NCI-H1694 treated with DMSO at 0.1 percent for 48 hours (cell line): ENCODE data around the gene INPP5D.
"Not testable (repeated sequence)": the region's sequence is repeated elsewhere in the genome, so short reads cannot be mapped to it uniquely, and the experiment has no call there.

Source experiments
- DNase-seq: peaks from one replicate; lab custom pipeline; 2025; lab: John Stamatoyannopoulos, UW

The INPP5D gene

GRCh38 chr2:233032551-233033320 lies 27.4 kb upstream of the INPP5D start, which contains the start of gene NEU2:
Gene NEU2, plus strand, starts transcription at chr2:233032672. Its CDS starts 0 bp downstream, at chr2:233032672.
- DNase-seq = no peak

GRCh38 chr2:233033672-233034071 lies 26.5 kb upstream of the INPP5D start:
- no peak for DNase-seq

DNA sequence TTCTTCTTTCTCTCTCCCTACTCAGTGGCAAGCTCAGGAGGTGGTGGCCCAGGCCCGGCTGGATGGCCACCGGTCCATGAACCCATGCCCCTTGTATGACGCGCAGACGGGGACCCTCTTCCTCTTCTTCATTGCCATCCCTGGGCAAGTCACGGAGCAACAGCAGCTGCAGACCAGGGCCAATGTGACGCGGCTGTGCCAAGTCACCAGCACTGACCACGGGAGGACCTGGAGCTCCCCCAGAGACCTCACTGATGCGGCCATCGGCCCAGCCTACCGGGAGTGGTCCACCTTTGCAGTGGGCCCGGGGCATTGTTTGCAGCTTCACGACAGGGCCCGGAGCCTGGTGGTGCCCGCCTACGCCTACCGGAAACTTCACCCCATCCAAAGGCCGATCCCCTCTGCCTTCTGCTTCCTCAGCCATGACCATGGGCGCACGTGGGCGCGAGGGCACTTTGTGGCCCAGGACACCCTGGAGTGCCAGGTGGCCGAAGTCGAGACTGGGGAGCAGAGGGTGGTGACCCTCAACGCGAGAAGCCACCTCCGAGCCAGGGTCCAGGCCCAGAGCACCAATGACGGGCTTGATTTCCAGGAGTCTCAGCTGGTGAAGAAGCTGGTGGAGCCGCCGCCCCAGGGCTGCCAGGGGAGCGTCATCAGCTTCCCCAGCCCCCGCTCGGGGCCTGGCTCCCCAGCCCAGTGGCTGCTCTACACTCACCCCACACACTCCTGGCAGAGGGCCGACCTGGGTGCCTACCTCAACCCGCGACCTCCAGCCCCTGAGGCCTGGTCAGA lies 25.9 kb upstream of the INPP5D start:
- DNase-seq = no peak

- no peak for DNase-seq
These were observed 24.5 kb upstream of the INPP5D start for GRCh38 chr2:233035426-233036161.

DNA sequence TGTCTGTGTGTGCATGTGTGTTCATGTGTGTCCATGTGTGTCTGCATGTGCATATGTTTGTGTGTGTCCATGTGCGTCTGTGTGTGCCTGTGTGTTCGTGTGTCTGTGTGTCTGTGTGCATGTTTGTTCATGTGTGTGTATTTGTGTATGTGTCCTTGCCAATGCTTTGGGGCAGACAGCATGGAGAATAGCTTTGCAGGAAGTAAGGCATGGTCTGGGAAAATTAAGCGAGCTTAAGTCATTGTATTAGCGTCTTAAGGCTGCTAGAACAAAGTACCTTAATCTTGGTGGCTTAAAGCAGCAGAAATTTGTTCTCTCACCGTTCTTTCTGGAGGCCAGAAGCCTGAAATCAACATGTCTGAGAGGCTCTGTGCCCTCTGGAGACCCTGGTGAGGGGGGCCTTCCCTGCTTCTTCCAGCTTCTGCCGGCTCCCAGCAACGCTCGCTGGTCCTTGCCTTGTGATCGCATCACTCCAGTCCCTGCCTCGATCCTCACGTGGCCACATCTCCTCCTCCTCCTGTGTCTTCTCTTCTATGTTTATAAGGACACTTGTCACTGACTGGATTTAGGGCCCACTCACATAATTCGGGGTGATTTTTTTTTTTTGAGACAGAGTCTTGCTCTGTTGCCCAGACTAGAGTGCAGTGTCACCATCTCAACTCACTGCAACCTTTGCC lies 23.8 kb upstream of the INPP5D start:
- DNase-seq = no peak

- DNase-seq = no peak
These were observed 23.1 kb upstream of the INPP5D start for GRCh38 chr2:233037078-233037477.

GRCh38 chr2:233039212-233039845 lies 20.8 kb upstream of the INPP5D start:
- DNase-seq = no peak

DNA sequence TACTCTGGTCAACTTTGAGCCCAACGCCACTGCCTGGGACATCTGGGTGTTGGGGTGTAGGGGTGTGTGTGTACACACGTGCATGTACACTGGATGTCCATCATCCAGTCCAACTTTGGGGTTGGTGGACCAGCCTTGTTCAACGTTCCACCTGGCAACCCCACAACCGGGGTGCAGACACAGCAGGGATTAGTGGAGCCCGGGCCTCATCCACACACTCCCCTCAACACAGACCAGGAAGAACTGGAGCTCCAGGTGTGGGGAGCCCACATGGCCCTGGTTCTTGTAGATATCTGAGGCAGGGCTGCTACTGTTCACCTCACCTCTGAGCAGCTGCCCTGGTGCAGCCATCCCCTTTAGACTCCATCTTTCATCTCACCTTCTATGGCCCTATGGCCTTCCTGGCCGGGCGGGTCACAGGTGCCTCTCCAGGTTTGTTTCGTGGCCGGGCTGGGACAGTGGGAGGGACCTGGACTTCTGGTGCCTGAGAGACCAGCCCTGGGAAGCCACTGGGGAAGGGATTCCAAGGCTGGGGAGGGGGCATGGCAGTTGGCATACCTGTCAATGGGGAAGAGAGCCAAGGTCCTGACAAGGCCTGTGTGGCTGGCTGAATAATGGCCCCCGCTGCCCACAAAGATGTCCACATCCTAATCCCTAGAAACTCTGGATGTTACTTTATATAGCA lies 20.2 kb upstream of the INPP5D start:
- DNase-seq = no peak

GRCh38 chr2:233040571-233040970 lies 19.6 kb upstream of the INPP5D start:
- DNase-seq = no peak

DNA sequence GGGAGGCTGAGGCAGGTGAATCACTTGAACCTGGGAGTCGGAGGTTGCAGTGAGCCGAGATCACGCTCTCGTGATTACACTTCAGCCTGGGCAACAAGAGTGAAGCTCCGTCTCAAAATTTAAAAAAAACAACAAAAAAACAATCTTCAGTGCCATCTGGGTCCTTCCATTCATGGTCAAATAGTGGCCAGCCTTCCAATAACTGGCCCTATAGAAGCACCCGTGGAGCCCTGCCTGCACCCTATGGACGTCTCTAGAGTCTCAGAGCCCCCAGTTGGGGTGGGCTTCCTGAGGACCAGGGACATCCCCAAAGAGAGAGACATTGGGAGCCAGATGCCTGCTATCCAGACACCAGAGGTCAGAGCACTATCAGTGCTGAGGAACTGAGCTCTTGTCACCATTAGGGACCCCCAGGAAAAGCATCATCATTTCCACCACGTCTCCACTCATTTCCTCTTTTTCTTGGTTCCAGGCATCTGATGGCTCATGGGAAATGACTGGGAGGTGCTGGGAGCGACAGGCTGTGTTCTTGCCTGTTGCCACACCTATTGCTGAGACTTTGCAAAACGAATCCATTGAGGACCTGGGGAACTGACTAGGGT lies 18.3 kb upstream of the INPP5D start:
- no peak for DNase-seq

GRCh38 chr2:233042549-233042948 lies 17.6 kb upstream of the INPP5D start:
- no peak for DNase-seq

DNA sequence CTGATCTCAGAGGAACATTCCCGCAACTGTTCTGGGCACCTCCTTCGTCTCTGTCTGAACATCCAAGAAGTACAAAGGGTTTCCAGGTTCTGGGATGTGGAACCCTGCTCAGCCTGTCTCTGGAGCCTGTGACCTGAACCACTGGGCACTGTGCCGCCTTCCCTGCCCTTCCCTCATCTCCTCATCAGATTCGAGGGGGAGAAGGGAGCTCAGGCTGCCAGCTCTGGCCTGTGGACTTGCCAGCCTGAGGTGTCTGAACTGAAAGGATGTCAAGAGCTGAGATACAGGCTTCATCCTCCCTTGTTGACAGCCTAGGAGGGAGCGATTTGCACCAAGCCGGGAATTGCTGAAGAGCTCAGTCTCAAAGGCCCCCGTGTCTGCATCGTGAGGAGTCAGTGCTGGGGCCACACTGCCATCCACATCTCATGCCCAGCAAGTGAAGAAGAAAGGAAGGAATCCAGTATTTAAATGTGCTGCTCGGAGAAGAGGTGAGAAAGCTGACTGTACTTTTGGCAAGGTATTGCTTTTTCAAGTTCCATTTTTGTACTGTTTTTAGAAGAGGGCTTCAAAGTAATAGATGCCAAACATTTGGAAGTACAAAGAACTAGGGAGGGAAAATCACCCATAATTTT lies 15.1 kb upstream of the INPP5D start:
- no peak for DNase-seq

- no peak for DNase-seq
These were observed 12.9 kb upstream of the INPP5D start for GRCh38 chr2:233047206-233047605.

GRCh38 chr2:233047667-233048066 lies 12.5 kb upstream of the INPP5D start:
- DNase-seq = no peak

DNA sequence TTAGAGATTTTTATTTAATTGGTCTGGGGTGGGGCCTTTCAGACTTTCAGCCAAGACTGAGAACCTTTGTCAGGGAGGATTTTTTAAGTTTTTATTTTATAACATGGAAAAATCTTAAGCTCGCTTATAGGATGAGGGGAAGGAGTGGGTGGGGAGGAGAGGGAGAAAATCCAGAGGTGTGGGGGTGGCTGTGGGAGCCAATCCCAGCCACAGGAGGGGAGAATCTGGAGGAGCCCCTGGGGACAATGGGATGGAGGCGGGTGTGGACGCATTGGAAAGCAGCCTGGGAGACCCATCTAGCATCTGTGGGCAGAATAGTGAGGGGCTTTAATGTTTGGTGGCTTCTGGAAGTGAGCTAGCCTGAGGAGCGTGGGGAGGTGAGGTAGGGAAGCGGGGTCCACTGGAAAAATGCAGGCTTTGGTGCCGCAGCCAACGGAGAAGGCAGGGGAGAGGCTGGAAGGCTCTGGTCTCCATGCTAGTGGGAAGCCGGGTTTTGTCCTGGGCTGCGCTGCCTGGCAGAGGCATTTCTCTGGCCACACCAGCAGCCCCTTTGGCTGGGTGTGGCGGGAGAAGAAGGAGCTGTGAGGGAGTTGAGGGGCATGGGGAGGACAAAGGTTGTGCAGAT lies 11.5 kb upstream of the INPP5D start:
- no peak for DNase-seq

- DNase-seq = no peak
These were observed 10.9 kb upstream of the INPP5D start for GRCh38 chr2:233049194-233049761.

- no peak for DNase-seq
These were observed 8.6 kb upstream of the INPP5D start for GRCh38 chr2:233051241-233052149.

GRCh38 chr2:233052517-233052916 lies 7.6 kb upstream of the INPP5D start:
- DNase-seq = not testable (repeated sequence)
